ENCODE data around the gene CFAP54.

CFAP54 gene

GRCh38 chr12:96769400-96769799 lies 280.0 kb downstream of the CFAP54 start:
- no peak for DNase-seq

- DNase-seq: no peak
Observed at GRCh38 chr12:96770219-96771102, 281.1 kb downstream of the CFAP54 start.

- DNase-seq: no peak
Observed at GRCh38 chr12:96773031-96773430, 283.7 kb downstream of the CFAP54 start.

GRCh38 chr12:96774496-96775256 lies 285.3 kb downstream of the CFAP54 start:
- DNase-seq: no peak

GRCh38 chr12:96776908-96777307 lies 287.5 kb downstream of the CFAP54 start:
- DNase-seq: no peak

- DNase-seq: no peak
Observed at GRCh38 chr12:96780330-96780729, 291.0 kb downstream of the CFAP54 start.

- DNase-seq: no peak
Observed at GRCh38 chr12:96786791-96787190, 297.4 kb downstream of the CFAP54 start.

GRCh38 chr12:96803969-96804368 lies 314.6 kb downstream of the CFAP54 start:
- DNase-seq: no peak

- no peak for DNase-seq
Observed at GRCh38 chr12:96806272-96806671, 316.9 kb downstream of the CFAP54 start.

GRCh38 chr12:96807741-96808140 lies 318.4 kb downstream of the CFAP54 start:
- DNase-seq: no peak

- no peak for DNase-seq
Observed at GRCh38 chr12:96808587-96808986, 319.2 kb downstream of the CFAP54 start.

GRCh38 chr12:96809522-96809921 lies 320.1 kb downstream of the CFAP54 start:
- DNase-seq: no peak

- DNase-seq: no peak
Observed at GRCh38 chr12:96810057-96810456, 320.7 kb downstream of the CFAP54 start.

- no peak for DNase-seq
Observed at GRCh38 chr12:96810477-96810876, 321.1 kb downstream of the CFAP54 start.

- DNase-seq: no peak
Observed at GRCh38 chr12:96811083-96811482, 321.7 kb downstream of the CFAP54 start.

- no peak for DNase-seq
Observed at GRCh38 chr12:96812153-96812552, 322.8 kb downstream of the CFAP54 start.

GRCh38 chr12:96814200-96814599 lies 324.8 kb downstream of the CFAP54 start:
- no peak for DNase-seq

- DNase-seq: no peak
Observed at GRCh38 chr12:96821592-96821991, 332.2 kb downstream of the CFAP54 start.

- no peak for DNase-seq
Observed at GRCh38 chr12:96822641-96823040, 333.3 kb downstream of the CFAP54 start.

- no peak for DNase-seq
Observed at GRCh38 chr12:96824074-96824837, 334.9 kb downstream of the CFAP54 start.

GRCh38 chr12:96824838-96825236 lies 335.5 kb downstream of the CFAP54 start:
- DNase-seq: no peak

- DNase-seq: no peak
Observed at GRCh38 chr12:96828169-96828789, 338.9 kb downstream of the CFAP54 start.

GRCh38 chr12:96829354-96829753 lies 340.0 kb downstream of the CFAP54 start:
- no peak for DNase-seq
